Left ventricle myocardium inferior (tissue), 1 donor: ENCODE data around the gene CNTNAP2. TPM values are rescaled to one million over a fixed set of nuclear protein-coding genes. Genes with fewer than 3 reads are reported as not detected.

Experiments used
- DNase-seq: peaks from one replicate; pipeline ENCODE4 v3.0.0-alpha.2; 2020
- H3K27ac ChIP-seq: fragments of 200-600 bp; replicated peaks from 2 replicates; pipeline ENCODE4 v1.8.0; 2021
- H3K27me3 ChIP-seq: fragments of 200-600 bp; 2 replicates; pipeline ENCODE4 v1.8.0; 2021; ENCODE audit warnings: low read depth
- H3K36me3 ChIP-seq: fragments of 200-600 bp; 2 replicates; pipeline ENCODE4 v1.8.0; 2021
- H3K4me1 ChIP-seq: fragments of 200-600 bp; 2 replicates; pipeline ENCODE4 v1.8.0; 2021
- H3K4me3 ChIP-seq: fragments of 200-600 bp; 2 replicates; pipeline ENCODE4 v1.8.0; 2021; ENCODE audit warnings: mild to moderate bottlenecking, moderate library complexity
- H3K9me3 ChIP-seq: fragments of 200-600 bp; replicated peaks from 2 replicates; pipeline ENCODE4 v1.8.0; 2021
- intact Hi-C: fragments of 100-400 bp; cut with micrococcal nuclease; formaldehyde crosslinking; loops from one replicate; pipeline ENCODE4 v1.11.0; 2022
- total RNA-seq: library from RNA; stranded (reverse); fragmentation: NEBNext Ultra II Directional; extraction: Animal tissue kit (Norgen Biotek cat#: 25700); gene quantifications from one replicate; pipeline ENCODE4 v1.2.1, GENCODE V29; 2021
- TF ChIP-seq, protein P1 (sequence below): fragments of 200-600 bp; IDR thresholded peaks from 2 replicates; pipeline ENCODE4 v1.8.0; 2021; ENCODE audit warnings: antibody characterized with exemption, mild to moderate bottlenecking, borderline replicate concordance
- donor health status: DM: no; HTN: yes; CAD: no; lungs with severe emphysema.

The CNTNAP2 gene
- total RNA-seq, 1 donor from 2014 or later: 0.99 TPM

DNA sequence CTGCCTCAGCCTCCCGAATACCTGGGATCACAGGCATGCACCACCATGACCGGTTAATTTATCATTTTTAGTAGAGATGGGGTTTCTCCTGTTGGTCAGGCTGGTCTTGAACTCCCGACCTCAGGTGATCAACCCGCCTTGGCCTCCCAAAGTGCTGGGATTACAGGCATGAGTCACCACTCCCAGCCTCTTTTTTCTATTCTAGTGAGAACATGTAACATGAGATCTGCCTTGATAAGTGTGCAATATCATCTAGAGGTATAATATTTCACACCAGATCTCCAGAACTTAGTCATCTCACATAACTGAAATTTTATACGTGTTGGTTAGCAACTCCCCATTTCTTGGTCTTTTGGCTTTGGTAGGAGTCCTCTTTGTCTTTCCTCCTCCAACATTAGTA, 656.9 kb downstream of the CNTNAP2 start:
- no peak overlapping the region for H3K27ac ChIP-seq
- TF ChIP-seq, protein P1, sequence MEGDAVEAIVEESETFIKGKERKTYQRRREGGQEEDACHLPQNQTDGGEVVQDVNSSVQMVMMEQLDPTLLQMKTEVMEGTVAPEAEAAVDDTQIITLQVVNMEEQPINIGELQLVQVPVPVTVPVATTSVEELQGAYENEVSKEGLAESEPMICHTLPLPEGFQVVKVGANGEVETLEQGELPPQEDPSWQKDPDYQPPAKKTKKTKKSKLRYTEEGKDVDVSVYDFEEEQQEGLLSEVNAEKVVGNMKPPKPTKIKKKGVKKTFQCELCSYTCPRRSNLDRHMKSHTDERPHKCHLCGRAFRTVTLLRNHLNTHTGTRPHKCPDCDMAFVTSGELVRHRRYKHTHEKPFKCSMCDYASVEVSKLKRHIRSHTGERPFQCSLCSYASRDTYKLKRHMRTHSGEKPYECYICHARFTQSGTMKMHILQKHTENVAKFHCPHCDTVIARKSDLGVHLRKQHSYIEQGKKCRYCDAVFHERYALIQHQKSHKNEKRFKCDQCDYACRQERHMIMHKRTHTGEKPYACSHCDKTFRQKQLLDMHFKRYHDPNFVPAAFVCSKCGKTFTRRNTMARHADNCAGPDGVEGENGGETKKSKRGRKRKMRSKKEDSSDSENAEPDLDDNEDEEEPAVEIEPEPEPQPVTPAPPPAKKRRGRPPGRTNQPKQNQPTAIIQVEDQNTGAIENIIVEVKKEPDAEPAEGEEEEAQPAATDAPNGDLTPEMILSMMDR: no peak
- no peaks in the 10 kb centered on the region for H3K27me3 ChIP-seq
- H3K4me3 ChIP-seq: no peak overlapping the region
- H3K9me3 ChIP-seq: no peaks in the 10 kb centered on the region
- no peaks in the 10 kb centered on the region for H3K36me3 ChIP-seq
- H3K4me1 ChIP-seq: no peaks in the 10 kb centered on the region
- intact Hi-C loops: no loop called here
- no peak for DNase-seq

DNA sequence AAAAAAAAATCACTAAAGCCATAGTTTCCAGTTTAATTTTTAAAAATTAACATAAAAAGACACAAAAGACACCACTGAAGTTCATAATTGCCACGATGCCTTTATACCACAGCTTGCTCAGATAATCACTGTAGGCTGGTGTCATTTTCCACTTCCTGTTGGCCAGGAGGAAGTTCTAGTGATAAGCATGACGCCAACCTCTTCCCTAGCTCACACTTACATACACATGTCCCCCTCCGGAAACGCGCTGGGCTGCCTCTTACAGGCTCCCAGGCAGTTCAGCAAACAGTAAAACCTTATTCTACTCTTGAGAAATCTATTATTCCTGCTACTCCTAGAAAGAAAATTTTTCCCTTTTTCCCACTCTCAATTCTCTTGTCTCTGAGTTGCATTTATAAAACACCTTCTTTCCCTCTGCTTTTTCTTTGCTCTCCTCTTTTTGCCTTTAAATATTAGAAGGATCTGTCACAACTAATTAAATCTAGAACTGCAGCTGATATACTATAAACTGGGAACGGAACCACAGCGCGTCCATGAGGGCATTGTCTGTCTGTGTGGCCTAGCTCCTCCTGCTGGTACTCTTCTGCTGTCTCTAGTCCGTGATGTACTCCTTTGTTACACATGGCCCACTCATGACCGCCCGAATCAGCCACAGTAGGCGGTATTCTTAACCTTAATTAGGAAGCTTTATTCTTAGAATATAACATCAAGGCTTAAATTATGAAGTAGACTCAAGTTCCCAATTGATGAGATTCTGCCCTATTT, 664.9 kb downstream of the CNTNAP2 start:
- Histone ChIP-seq H3K4me3 (no peak overlapping the region), H3K27ac (no peak overlapping the region), H3K9me3 (peaks cover 9% of the 10 kb centered on the region), H3K4me1 (no peaks in the 10 kb centered on the region), H3K36me3 (no peaks in the 10 kb centered on the region), H3K27me3 (no peaks in the 10 kb centered on the region)
- intact Hi-C loops: no loop called here
- no peak for DNase-seq
- TF ChIP-seq, protein P1: no peak

DNA sequence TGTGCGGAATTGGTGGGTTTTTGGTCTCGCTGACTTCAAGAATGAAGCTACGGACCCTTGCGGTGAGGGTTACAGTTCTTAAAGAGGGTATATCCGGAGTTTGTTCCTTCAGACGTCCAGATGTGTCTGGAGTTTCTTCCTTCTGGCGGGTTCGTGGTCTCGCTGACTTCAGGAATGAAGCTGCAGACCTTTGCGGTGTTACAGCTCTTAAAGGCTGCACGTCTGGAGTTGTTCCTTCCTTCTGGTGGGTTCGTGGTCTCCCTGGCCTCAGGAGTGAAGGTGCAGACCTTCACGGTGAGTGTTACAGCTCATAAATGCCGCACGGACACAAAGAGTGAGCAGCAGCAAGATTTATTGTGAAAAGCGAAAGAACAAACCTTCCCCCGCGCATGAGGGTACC, 670.7 kb downstream of the CNTNAP2 start:
- Histone ChIP-seq H3K4me3 (no peak overlapping the region), H3K9me3 (peaks cover 3% of the 10 kb centered on the region), H3K27me3 (no peaks in the 10 kb centered on the region), H3K36me3 (no peaks in the 10 kb centered on the region), H3K27ac (no peak overlapping the region), H3K4me1 (no peaks in the 10 kb centered on the region)
- DNase-seq: no peak
- TF ChIP-seq, protein P1: no peak
- intact Hi-C loops: no loop called here

DNA sequence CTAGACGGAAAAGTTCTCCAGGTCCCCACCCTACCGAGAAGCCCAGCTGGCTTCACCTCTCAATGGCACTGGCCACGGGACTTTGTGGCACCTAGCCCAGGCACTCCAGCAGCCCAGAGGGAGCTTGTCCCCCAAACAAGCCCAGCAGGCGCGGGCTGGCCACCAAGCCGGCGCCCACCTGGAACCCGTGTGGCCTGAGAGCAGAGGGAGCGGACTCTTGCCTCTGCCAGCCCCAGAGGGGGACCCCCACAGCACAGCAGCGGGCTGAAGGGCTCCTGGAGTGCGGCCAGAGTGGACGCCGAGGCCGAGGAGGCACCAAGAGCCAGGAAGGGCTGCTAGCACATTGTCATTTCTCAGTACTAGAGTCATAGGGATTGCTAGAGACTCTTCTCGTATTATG, 671.4 kb downstream of the CNTNAP2 start:
- Histone ChIP-seq H3K27me3 (no peaks in the 10 kb centered on the region), H3K27ac (no peak overlapping the region), H3K4me3 (no peak overlapping the region), H3K9me3 (peaks cover 3% of the 10 kb centered on the region), H3K4me1 (no peaks in the 10 kb centered on the region), H3K36me3 (no peaks in the 10 kb centered on the region)
- DNase-seq: no peak
- TF ChIP-seq, protein P1: no peak
- intact Hi-C loops: no loop called here

DNA sequence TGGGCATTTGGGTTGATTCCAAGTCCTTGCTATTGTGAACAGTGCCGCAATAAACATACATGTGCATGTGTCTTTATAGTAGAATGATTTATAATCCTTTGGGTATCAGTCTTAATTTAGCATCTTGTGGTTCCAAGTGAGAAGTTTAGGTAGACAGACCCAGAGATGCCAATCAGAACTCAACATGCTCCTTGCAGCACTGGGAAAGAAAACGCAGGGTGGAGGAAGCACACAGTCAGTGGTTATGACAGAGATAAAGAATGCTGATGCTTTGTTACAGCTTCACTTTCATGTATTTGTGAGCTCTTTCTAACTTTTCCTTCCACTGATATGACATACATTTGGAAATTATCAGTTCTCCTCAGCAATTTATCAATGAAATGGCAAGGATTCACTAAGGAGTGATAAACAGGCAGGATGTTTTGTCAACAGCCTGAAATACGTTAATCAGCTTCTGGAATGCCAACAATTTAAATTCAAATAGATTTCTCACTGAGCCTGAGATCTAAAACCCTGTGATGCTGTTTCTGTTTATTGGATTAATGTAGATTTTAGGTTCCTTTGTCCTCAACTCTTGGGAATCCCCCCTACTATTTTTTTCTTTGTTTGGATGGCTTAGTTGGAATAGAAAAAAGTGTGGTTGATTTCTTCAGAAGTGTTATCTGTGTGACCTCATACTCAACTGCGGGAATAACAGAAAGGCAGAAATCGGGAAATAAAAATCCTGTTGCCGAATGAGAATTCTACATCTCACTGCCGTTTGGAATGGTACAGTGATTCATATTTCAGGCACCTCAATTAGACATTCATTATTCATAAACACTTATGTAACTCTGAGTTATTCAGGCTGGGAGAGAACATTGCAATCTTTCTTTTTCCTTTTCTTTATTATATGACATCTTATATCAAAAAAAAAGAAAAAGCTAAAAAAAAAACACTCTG, 675.0 kb downstream of the CNTNAP2 start:
- peaks cover 15% of the 10 kb centered on the region for H3K9me3 ChIP-seq
- no peak overlapping the region for H3K4me3 ChIP-seq
- no peak for DNase-seq
- no peaks in the 10 kb centered on the region for H3K27me3 ChIP-seq
- no peaks in the 10 kb centered on the region for H3K36me3 ChIP-seq
- H3K4me1 ChIP-seq: no peaks in the 10 kb centered on the region
- intact Hi-C loops: no loop called here
- TF ChIP-seq, protein P1: no peak
- H3K27ac ChIP-seq: no peak overlapping the region
